ENCODE measurements around the gene FOXA2. TPM values are rescaled to one million over a fixed set of nuclear protein-coding genes. Genes with fewer than 3 reads are reported as not detected.

FOXA2 gene
- total and polyA plus RNA-seq, 2 of the 13 experiments (the other 11 are each of a cell fraction or from before 2014, with no cell fraction given): 8.8 to 12.2 TPM

DNA sequence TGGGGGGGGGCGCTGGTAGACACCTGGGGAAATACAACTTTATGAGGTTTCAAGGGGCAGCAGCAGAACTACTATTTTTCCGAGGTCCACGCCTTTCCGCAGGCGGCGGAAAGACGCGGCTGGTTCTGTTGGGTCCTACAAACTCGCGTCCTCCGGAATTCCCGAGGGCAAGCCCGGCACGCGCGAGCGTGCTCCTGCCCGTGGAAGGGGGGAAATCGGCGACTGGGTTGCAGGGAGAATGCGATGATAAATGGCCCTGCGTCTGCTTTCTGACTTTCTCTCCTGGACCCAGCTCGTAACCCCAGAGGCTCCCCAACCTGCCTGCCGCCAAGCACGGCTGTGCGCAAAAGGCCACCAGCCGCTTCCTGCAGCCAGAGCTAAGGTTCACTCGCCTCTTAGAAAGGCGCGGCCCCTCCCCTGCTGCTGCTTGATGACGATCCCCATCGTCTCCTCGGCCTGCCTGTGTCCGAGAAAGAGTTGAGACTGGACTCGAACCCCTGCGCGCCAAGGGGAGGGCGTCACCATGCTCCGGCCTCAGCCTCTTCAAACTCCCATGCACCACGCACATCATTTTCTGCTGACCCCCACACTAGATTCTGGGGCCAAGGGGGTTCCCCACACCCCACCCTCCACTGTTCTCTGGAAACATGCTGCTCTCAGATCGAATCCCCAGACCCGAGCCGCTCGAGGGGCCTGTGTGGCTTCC is 6.7 kb downstream of the FOXA2 start (continued):
- TF ChIP-seq, protein P1, sequence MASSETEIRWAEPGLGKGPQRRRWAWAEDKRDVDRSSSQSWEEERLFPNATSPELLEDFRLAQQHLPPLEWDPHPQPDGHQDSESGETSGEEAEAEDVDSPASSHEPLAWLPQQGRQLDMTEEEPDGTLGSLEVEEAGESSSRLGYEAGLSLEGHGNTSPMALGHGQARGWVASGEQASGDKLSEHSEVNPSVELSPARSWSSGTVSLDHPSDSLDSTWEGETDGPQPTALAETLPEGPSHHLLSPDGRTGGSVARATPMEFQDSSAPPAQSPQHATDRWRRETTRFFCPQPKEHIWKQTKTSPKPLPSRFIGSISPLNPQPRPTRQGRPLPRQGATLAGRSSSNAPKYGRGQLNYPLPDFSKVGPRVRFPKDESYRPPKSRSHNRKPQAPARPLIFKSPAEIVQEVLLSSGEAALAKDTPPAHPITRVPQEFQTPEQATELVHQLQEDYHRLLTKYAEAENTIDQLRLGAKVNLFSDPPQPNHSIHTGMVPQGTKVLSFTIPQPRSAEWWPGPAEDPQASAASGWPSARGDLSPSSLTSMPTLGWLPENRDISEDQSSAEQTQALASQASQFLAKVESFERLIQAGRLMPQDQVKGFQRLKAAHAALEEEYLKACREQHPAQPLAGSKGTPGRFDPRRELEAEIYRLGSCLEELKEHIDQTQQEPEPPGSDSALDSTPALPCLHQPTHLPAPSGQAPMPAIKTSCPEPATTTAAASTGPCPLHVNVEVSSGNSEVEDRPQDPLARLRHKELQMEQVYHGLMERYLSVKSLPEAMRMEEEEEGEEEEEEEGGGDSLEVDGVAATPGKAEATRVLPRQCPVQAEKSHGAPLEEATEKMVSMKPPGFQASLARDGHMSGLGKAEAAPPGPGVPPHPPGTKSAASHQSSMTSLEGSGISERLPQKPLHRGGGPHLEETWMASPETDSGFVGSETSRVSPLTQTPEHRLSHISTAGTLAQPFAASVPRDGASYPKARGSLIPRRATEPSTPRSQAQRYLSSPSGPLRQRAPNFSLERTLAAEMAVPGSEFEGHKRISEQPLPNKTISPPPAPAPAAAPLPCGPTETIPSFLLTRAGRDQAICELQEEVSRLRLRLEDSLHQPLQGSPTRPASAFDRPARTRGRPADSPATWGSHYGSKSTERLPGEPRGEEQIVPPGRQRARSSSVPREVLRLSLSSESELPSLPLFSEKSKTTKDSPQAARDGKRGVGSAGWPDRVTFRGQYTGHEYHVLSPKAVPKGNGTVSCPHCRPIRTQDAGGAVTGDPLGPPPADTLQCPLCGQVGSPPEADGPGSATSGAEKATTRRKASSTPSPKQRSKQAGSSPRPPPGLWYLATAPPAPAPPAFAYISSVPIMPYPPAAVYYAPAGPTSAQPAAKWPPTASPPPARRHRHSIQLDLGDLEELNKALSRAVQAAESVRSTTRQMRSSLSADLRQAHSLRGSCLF (CRISPR knock-in tag; IDR thresholded peaks at IDR 0.05; ENCODE audit: borderline replicate concordance): no peak
- TF ChIP-seq ZNF747 (CRISPR knock-in tag; IDR thresholded peaks at IDR 0.05; ENCODE audit: borderline replicate concordance): no peak
- TF ChIP-seq CCDC6 (CRISPR knock-in tag; IDR thresholded peaks at IDR 0.05): no peak; the same call in 1 of the 2 replicates
- TF ChIP-seq ZFP36L2 (CRISPR knock-in tag; IDR thresholded peaks at IDR 0.05): no peak
- no peak for TF ChIP-seq TAF15 (IDR thresholded peaks at IDR 0.05; ENCODE audit: low read depth, low read length, poor library complexity, severe bottlenecking)
- TF ChIP-seq, protein P2, sequence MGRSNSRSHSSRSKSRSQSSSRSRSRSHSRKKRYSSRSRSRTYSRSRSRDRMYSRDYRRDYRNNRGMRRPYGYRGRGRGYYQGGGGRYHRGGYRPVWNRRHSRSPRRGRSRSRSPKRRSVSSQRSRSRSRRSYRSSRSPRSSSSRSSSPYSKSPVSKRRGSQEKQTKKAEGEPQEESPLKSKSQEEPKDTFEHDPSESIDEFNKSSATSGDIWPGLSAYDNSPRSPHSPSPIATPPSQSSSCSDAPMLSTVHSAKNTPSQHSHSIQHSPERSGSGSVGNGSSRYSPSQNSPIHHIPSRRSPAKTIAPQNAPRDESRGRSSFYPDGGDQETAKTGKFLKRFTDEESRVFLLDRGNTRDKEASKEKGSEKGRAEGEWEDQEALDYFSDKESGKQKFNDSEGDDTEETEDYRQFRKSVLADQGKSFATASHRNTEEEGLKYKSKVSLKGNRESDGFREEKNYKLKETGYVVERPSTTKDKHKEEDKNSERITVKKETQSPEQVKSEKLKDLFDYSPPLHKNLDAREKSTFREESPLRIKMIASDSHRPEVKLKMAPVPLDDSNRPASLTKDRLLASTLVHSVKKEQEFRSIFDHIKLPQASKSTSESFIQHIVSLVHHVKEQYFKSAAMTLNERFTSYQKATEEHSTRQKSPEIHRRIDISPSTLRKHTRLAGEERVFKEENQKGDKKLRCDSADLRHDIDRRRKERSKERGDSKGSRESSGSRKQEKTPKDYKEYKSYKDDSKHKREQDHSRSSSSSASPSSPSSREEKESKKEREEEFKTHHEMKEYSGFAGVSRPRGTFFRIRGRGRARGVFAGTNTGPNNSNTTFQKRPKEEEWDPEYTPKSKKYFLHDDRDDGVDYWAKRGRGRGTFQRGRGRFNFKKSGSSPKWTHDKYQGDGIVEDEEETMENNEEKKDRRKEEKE (IDR thresholded peaks at IDR 0.05): no peak
- no peak; the same call in 1 of the 2 replicates for TF ChIP-seq HOXD1 (CRISPR knock-in tag; IDR thresholded peaks at IDR 0.05)
- TF ChIP-seq ZSCAN21 (CRISPR knock-in tag; IDR thresholded peaks at IDR 0.05; ENCODE audit: borderline replicate concordance): no peak; the same call in 1 of the 2 replicates
- TF ChIP-seq, protein P3, sequence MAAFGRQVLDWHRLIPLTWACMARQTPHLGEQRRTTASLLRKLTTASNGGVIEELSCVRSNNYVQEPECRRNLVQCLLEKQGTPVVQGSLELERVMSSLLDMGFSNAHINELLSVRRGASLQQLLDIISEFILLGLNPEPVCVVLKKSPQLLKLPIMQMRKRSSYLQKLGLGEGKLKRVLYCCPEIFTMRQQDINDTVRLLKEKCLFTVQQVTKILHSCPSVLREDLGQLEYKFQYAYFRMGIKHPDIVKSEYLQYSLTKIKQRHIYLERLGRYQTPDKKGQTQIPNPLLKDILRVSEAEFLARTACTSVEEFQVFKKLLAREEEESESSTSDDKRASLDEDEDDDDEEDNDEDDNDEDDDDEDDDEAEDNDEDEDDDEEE (CRISPR knock-in tag; IDR thresholded peaks at IDR 0.05): peak; percentile 90
- TF ChIP-seq SP2 (CRISPR knock-in tag; IDR thresholded peaks at IDR 0.05): peak; percentile 12; the same call in 1 of the 2 replicates
- TF ChIP-seq, protein P4, sequence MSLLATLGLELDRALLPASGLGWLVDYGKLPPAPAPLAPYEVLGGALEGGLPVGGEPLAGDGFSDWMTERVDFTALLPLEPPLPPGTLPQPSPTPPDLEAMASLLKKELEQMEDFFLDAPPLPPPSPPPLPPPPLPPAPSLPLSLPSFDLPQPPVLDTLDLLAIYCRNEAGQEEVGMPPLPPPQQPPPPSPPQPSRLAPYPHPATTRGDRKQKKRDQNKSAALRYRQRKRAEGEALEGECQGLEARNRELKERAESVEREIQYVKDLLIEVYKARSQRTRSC (CRISPR knock-in tag; IDR thresholded peaks at IDR 0.05; ENCODE audit: low read depth): no peak
- TF ChIP-seq, protein P5, sequence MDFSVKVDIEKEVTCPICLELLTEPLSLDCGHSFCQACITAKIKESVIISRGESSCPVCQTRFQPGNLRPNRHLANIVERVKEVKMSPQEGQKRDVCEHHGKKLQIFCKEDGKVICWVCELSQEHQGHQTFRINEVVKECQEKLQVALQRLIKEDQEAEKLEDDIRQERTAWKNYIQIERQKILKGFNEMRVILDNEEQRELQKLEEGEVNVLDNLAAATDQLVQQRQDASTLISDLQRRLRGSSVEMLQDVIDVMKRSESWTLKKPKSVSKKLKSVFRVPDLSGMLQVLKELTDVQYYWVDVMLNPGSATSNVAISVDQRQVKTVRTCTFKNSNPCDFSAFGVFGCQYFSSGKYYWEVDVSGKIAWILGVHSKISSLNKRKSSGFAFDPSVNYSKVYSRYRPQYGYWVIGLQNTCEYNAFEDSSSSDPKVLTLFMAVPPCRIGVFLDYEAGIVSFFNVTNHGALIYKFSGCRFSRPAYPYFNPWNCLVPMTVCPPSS (IDR thresholded peaks at IDR 0.05): no peak
- no peak for TF ChIP-seq NBN (conservative IDR thresholded peaks at IDR 0.05)
- peak; percentile 65 for TF ChIP-seq ZNF451 (CRISPR knock-in tag; IDR thresholded peaks at IDR 0.05)
- peak; percentile 81; the same call in 1 of the 2 replicates for TF ChIP-seq ZMYM3 (CRISPR knock-in tag; IDR thresholded peaks at IDR 0.05)
- no peak for TF ChIP-seq NFIB (CRISPR knock-in tag; IDR thresholded peaks at IDR 0.05; ENCODE audit: borderline replicate concordance)
- TF ChIP-seq ZFP36 (IDR thresholded peaks at IDR 0.05; ENCODE audit: borderline replicate concordance, low read depth, low read length, partially characterized antibody): no peak
